Measurements from ENCODE around the gene PLEKHA1.

Gene PLEKHA1

GRCh38 chr10:122379537-122379936, 5.0 kb downstream of the PLEKHA1 start:
- no peak for DNase-seq

- no peak for DNase-seq
Measured at GRCh38 chr10:122380703-122381102, 6.2 kb downstream of the PLEKHA1 start.

GRCh38 chr10:122381680-122382079, 7.2 kb downstream of the PLEKHA1 start:
- DNase-seq = no peak

- no peak for DNase-seq
Measured at GRCh38 chr10:122386514-122386913, 12.0 kb downstream of the PLEKHA1 start.

- no peak for DNase-seq
Measured at GRCh38 chr10:122387572-122387971, 13.1 kb downstream of the PLEKHA1 start.

GRCh38 chr10:122388287-122388997, 13.9 kb downstream of the PLEKHA1 start:
- no peak for DNase-seq

- no peak for DNase-seq
Measured at GRCh38 chr10:122390271-122390670, 15.8 kb downstream of the PLEKHA1 start.

- DNase-seq = no peak
Measured at GRCh38 chr10:122390679-122391078, 16.2 kb downstream of the PLEKHA1 start.

GRCh38 chr10:122391875-122392274, 17.4 kb downstream of the PLEKHA1 start:
- no peak for DNase-seq

GRCh38 chr10:122392835-122393234, 18.3 kb downstream of the PLEKHA1 start:
- DNase-seq = no peak

- no peak for DNase-seq
Measured at GRCh38 chr10:122393288-122393687, 18.8 kb downstream of the PLEKHA1 start.

GRCh38 chr10:122402548-122403131, 28.1 kb downstream of the PLEKHA1 start:
- no peak for DNase-seq

GRCh38 chr10:122404576-122404975, 30.1 kb downstream of the PLEKHA1 start:
- no peak for DNase-seq

- DNase-seq = no peak
Measured at GRCh38 chr10:122407375-122408125, 33.0 kb downstream of the PLEKHA1 start.

- DNase-seq = no peak
Measured at GRCh38 chr10:122413327-122413726, 38.8 kb downstream of the PLEKHA1 start.

- DNase-seq = no peak
Measured at GRCh38 chr10:122417667-122418066, 43.2 kb downstream of the PLEKHA1 start.

GRCh38 chr10:122419016-122419415, 44.5 kb downstream of the PLEKHA1 start:
- DNase-seq = no peak

GRCh38 chr10:122419876-122420623, 45.5 kb downstream of the PLEKHA1 start:
- DNase-seq = no peak

GRCh38 chr10:122420624-122421007, 46.1 kb downstream of the PLEKHA1 start:
- DNase-seq = no peak

- no peak for DNase-seq
Measured at GRCh38 chr10:122421054-122421625, 46.6 kb downstream of the PLEKHA1 start.

GRCh38 chr10:122421742-122422141, 47.2 kb downstream of the PLEKHA1 start:
- no peak for DNase-seq

- no peak for DNase-seq
Measured at GRCh38 chr10:122422266-122422989, 47.9 kb downstream of the PLEKHA1 start.

Measured in cerebellar nuclear complex (tissue), 1 donor.